GM19240 (cell line): Measurements from ENCODE around the gene CCNL2.

ENCODE experiments used
- DNase-seq: peaks from one replicate; pipeline ENCODE4 v3.0.0; 2011; ENCODE audit warnings: low spot score; ENCODE audit not compliant: insufficient read length

Gene CCNL2

DNA sequence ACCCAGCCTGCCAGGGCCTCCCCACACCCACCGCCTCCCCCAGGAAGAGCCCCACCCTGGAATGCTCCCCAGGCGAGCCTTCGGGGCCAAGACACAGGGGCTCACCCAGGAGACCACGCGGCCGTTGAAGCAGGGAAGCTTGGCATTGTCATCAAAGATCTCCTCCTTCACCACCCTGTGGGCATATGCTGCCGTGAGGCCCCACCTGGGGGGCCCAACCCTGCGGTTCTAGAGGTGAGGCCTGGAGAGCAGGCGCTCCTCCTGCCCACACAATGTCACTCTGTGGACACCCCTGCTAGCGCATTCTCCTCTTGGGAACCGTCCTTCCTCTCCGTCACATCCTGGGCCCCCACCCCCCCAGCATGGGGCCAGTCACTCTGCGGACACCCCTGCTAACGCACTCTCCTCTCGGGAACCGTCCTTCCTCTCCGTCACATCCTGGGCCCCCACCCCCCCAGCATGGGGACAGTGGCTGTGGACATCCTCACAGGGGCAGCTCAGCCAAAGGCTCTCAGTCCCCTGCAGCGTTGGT is 56.5 kb downstream of the CCNL2 start:
- no peak for DNase-seq

GRCh38 chr1:1342061-1342562 is 57.0 kb downstream of the CCNL2 start:
- DNase-seq: no peak

DNA sequence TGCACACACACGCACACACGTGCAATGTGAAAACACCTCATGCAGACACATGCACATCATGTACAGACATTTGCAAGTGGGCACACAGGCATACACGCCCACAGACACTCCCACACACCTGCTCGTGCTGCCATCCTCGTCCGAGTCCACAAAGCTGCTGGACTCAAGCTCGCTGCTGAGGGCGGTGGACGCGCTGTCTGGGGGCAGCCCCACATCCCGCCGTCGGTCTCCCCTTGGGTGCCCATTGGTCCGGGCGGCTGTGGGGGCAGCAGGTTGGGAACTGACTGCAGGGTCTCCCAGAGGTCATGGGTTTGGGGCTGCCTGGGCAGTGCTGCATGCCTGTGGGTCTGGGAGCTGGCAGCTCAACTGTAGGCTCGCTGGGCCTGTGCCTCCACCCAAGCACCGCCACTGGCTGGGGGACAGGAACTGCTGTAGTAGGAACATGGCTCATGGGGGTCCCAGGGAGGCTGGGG is 57.5 kb downstream of the CCNL2 start:
- no peak for DNase-seq

DNA sequence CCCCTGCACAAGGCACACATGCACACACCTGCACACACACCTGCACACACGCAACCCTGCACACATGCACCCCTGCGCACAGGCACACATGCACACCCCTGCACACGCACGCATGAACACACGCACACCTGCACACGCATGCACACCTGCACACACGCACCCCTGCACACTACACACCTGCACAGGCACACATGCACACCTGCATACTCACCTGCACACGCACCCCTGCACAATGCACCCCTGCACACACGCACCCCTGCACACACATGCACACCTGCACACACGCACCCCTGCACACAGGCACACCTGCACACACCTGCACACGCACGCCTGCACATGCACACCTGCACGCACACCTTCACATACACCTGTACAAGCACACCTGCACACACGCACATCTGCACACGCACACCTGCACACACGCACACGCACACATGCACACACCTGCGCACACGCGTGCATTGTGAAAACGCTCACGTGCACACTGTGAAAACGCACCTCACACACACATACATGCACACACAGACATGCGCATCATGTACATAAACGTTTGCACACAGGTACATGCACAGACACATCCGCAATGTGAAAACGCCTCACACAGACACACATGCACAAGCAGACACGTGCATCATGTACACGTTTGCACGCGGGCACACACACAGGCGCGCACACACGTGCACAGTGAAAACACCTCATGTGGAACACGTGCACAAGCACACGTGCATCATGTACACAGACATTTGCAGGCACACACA is 58.2 kb downstream of the CCNL2 start:
- no peak for DNase-seq

DNA sequence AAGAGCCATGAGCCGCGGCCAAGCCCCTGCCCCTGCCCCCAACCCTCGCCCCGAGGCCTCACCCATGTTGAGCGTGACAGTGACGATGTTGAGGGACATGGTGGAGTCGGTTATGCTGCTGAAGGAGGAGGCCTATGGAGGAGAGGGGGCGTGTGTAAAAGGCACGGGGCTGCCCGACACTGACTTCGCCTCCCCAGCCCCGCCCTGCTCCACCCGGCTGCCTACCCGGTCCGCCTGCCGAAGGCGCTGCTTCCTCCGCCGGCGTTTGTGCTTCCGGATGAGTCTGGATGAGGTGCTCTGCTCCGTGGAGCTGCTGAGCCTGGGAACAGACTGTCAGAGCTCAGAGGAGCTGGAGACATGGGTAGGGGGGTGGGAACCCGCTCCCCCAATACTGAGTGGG is 59.0 kb downstream of the CCNL2 start:
- no peak for DNase-seq

- no peak for DNase-seq
Measured at GRCh38 chr1:1338278-1338677, 60.9 kb downstream of the CCNL2 start.

DNA sequence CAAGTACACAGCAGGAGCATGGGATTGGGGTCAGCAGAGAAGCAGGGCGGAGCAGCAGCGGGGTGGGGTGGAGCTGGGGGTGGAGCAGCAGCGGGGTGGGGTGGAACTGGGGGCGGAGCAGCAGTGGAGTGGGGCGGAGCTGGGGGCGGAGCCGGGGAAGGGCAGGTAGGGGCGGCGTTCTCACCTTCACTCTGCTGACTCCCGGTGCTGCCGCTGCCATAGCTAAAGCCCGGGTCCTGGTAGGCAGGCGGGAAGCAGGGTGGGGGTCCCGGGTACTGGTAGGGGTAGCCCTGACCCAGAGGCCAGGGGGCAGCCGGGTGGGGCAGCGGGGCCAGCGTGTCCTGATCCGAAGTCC is 61.4 kb downstream of the CCNL2 start:
- no peak for DNase-seq

GRCh38 chr1:1336931-1337792 is 62.0 kb downstream of the CCNL2 start:
- no peak for DNase-seq

GRCh38 chr1:1336446-1336845 is 62.7 kb downstream of the CCNL2 start:
- DNase-seq: no peak

- no peak for DNase-seq
Measured at GRCh38 chr1:1335792-1336248, 63.3 kb downstream of the CCNL2 start.
